NCI-H82 (cell line): ENCODE data around the gene RCSD1.
A peak's percentile ranks its signal among the peaks of the same experiment; 100 is the strongest.
"Not testable (repeated sequence)": the region's sequence is repeated elsewhere in the genome, so short reads cannot be mapped to it uniquely, and the experiment has no call there.

Experiments
- DNase-seq: peaks from one replicate; lab custom pipeline; 2025; lab: John Stamatoyannopoulos, UW

The RCSD1 gene, protein sequence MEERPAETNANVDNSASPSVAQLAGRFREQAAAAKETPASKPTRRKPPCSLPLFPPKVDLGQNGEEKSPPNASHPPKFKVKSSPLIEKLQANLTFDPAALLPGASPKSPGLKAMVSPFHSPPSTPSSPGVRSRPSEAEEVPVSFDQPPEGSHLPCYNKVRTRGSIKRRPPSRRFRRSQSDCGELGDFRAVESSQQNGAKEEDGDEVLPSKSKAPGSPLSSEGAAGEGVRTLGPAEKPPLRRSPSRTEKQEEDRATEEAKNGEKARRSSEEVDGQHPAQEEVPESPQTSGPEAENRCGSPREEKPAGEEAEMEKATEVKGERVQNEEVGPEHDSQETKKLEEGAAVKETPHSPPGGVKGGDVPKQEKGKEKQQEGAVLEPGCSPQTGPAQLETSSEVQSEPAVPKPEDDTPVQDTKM

GRCh38 chr1:167629681-167630567, at the start of gene RCSD1:
Gene RCSD1, plus strand, starts transcription at chr1:167630232. Its CDS starts 192 bp downstream, at chr1:167630424.
- no peak for DNase-seq

GRCh38 chr1:167582064-167582463, 48.0 kb upstream of the RCSD1 start:
- no peak for DNase-seq

DNA sequence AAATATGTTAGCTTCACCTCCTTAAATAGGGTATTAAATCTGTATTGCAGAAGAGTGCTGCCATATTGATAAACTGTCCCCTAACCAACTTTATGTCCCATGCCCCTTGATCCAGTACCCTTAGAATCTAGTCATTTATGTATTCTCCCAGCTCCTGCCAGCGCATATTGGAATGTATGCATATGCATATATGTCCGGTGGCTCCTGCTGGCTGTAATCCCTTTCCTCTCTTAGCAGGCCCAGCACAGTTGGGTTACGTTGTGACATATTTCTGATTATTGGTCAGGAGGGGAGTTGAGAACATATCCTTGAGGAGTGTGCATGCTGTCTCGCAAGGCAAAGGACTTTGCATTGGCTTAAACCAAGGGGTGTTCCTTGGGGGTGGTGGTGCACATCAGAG, 47.3 kb upstream of the RCSD1 start:
- DNase-seq = no peak

DNA sequence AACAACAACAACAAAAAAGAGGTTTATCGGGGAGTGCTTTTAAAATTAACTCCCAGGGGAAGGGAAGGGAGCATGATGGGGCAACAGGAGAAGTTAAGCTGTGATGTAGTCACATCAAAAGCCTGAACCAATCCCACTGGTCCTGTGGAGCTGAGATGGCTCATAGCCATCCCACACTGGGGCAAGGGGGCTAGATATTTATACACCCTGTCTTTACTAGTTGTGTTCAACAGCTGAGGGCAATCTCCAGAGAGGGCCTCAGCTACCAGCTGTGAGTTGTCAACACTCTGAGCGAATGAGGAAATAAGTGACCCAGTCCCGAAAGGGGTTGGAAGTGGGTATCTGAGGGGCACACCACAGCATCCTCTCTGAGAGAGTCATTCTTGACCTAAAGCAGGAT, 45.5 kb upstream of the RCSD1 start:
- DNase-seq = no peak

DNA sequence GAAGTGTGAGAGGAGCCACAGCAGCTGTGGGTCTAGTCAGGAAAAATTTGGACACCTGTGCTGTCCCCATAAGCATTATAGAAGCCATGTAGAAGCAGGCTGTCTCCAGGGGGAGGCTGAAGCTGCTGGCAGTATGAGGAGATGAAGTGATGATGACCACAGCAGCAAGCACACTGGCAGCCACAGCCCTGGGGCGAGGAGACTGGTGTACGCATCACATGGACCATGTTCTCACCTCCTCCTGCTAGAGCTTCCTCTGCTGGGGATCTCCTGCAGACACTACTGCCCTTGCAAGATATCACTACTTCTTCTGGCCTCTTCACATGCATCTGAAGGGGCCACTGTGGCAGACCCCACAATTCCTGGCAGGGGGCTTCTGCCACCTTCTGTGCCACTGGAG, 42.7 kb upstream of the RCSD1 start:
- no peak for DNase-seq

GRCh38 chr1:167587872-167588271, 42.2 kb upstream of the RCSD1 start:
- DNase-seq = no peak

GRCh38 chr1:167588361-167588760, 41.7 kb upstream of the RCSD1 start:
- no peak for DNase-seq

GRCh38 chr1:167592475-167592874, 37.6 kb upstream of the RCSD1 start:
- no peak for DNase-seq

DNA sequence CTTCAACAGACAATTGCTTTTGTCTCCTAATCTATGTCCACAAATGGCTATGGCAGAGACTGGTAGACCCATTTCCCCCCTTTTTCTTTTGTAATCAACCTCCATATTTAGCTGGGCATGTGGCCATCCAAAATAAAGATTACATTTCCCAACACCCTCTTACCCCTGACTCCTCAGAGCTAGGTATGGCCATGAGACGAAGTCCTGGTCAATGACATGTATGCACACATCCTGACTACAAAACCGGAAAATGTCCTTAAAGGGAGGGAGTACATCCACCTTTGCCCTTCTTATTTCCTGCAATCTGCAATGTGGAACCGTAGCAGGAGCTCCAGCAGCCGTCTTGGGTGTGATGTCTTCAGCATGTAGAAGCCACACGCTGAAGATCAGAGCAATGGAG, 36.2 kb upstream of the RCSD1 start:
- DNase-seq = no peak

GRCh38 chr1:167594822-167595221, 35.2 kb upstream of the RCSD1 start:
- no peak for DNase-seq

DNA sequence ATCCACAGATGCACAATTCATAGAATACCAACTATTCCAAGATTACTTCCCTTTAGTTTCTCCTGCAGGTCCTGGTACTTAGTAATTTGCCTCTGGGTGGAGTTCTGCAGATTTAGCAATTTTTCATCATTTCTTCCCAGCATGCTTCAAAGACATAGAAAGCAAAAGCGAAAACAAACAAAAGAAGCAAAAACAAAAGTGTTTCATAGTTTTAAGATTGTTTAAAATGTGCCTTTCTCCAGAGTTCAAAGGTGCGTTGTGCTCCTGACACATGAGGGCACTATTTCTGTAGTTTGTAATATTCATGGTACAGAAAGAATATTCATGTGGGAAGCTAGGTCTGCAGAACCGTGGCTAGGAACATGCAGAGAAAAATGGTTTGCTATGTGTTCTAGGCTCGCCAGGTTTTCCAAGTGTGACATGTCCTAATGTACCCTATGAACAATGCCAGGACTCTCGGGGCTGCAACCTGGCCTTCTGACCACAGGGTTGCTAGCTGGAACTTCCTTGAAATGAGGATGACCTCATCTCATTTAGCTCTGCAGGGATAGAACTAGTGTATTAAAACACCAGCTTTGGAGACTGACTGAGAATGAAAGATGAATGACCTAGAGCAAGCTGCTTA, 30.0 kb upstream of the RCSD1 start:
- peak; percentile 21 for DNase-seq

DNA sequence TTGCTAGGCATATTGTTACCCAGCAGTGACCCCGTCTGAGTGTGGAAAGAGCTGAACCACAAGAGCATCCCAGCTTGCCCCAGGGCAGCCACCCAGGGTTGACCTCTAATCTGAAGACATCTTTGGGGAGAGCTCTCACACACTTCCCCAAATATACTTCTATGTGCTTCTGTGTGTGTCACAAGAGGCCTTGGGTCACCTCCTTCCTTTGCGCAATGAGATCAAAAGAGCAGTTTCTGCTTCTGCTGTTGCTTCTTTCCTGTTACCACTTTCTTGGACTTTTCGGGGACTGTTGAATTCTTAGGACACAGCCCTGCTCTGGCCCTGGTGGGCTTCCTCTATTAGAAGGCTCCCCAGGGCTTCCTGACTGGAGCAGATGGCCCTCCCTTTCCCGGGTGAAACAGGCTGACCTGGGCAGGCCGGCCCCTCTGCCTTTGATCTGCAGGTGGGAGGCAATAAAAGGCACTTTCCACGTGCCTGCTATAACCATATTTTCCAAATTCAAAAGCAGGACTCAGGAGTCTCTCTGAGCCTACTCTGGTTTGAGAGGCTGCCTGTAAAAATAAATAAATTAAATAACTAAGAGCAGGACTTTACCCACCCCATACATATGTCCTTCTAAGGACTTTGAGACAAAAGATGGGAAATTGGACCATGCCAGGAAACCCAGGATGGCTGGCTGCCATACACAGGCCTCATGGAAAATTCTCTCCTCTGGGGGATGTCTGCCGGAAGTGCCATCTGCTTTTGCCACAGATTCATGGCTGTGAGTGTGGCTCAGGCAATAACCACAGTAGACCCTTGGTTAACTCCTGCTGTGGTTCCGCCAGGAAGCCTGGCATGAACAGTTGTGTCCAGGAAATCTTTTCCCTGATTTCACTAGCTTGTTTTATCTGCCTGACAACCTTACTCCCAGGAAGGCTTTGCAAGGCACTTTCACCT, 28.3 kb upstream of the RCSD1 start:
- no peak for DNase-seq

DNA sequence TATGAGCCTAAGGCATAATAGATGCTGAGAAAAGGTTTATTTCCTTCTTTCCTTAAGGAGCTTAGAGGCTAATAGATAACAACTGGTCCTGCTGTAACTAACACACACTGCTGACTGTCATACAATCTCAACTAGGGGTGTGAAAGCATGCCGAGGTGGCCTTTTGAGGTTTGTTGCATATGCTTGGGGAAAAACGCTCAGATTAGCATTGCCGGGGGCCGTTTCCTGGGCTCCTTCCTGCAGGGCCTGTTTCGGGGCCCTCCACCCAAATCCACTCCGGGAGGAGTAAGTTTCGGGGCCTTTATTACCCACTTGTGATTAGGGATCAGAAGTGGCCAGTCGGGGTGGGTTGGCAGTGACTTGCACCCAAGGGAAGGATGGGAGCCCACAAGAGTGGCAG, 27.2 kb upstream of the RCSD1 start:
- no peak for DNase-seq

DNA sequence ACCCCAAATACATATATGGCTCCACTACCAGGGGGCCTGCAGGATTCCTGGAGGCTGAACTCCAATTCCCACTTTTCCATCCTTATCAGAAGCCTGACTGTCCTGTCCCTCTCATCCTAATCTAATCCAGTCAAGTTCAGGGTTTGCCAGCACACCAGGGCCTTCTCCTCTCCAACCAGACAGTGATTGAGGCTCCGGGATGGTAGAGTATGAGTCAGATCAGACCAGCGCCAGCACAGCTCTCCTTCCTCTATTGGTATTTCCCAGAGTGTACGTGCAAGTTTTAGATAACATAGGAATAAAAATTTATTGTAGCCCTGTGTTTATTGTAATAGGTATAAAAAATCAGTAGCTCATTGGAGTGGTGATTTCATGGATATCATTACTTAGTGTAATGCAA, 24.5 kb upstream of the RCSD1 start:
- DNase-seq = no peak

DNA sequence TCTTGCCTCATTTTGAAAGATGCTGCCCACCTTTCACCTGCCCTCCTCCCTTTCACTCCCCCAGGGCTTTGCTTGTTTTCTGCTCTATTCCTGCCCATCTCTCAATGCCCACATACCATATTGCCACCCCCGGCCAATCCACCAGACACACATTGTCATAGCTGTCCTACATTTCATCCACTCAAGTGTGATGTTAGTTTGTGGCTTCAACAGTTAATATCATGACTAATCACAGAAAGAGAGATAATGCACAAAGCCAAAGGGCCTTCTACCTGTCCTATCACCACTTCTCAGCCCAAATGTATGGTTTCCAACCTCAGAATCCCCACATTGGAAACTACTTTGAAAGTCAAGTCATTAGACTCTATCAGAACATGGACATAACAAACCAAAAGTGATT, 18.0 kb upstream of the RCSD1 start:
- DNase-seq = no peak

GRCh38 chr1:167612587-167613385, 17.2 kb upstream of the RCSD1 start:
- no peak for DNase-seq

GRCh38 chr1:167613984-167614383, 16.0 kb upstream of the RCSD1 start:
- not testable (repeated sequence) for DNase-seq

DNA sequence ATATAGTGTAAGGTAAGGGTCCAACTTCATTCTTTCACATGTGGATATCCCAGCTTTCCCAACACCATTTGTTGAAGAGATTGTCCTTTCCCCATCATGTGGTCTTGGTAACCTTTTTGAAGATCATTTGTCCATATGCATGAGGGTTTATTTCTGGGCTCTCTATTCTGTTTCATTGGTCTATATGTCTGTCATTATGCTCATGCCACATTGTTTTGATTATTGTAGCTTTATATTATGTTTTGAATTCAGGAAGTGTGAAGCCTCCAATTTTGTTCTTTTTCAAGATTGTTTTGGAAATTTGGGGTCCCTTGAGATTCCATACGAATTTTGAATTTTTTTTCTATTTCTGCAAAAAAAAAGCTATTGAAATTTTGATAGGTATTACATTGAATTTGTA, 15.2 kb upstream of the RCSD1 start:
- no peak for DNase-seq

- no peak for DNase-seq
Measured at GRCh38 chr1:167616521-167616920, 13.5 kb upstream of the RCSD1 start.
